Psoas muscle (tissue), 8 donors: Measurements from ENCODE around the gene PFDN4. TPM values are rescaled to one million over a fixed set of nuclear protein-coding genes. Genes with fewer than 3 reads are reported as not detected.
A peak's percentile ranks its signal among the peaks of the same experiment; 100 is the strongest.

Source experiments
- ATAC-seq, 4 donors: fragments of 200-7000 bp; cut with Tn5 transposase; one replicate each; pipeline ENCODE4 v1.9.1; 2020; ENCODE audit warnings: moderate library complexity in 3 of 4, mild to moderate bottlenecking in 2 of 4
- DNase-seq, 2 donors: peaks; one replicate each; pipeline ENCODE4 v3.0.0-alpha.2; 2020
- H3K27ac ChIP-seq: fragments of 200-600 bp; one replicate; pipeline ENCODE4 v1.8.0; 2022
- H3K27me3 ChIP-seq, 3 donors: fragments of 200-600 bp in 1 of 3; one replicate each; pipeline versions ENCODE4 v1.6.1 to v1.8.0; 2013 to 2022; ENCODE audit warnings: low read length in 2 of 3, mild to moderate bottlenecking in 2 of 3, moderate library complexity in 1 of 3; ENCODE audit not compliant: insufficient read depth in 3 of 3
- H3K36me3 ChIP-seq, 2 donors: fragments of 200-600 bp in 1 of 2; one replicate each; pipeline versions ENCODE4 v1.6.1 to v1.8.0; 2013 to 2022; ENCODE audit warnings: low read depth in 1 of 2, mild to moderate bottlenecking in 1 of 2, moderate library complexity in 1 of 2; ENCODE audit not compliant: insufficient read depth in 1 of 2
- H3K4me1 ChIP-seq: fragments of 200-600 bp; one replicate; pipeline ENCODE4 v1.8.0; 2022
- H3K4me3 ChIP-seq: fragments of 200-600 bp; one replicate; pipeline ENCODE4 v1.8.0; 2022; ENCODE audit warnings: mild to moderate bottlenecking
- H3K9me3 ChIP-seq: fragments of 200-600 bp; one replicate; pipeline ENCODE4 v1.8.0; 2022
- WGBS, 3 donors: extraction: QIAGEN DNeasy Blood & Tissue Kit; methylation state at CpG; one replicate each; pipeline versions ENCODE4 v1.1.6 to v1.1.7; 2013; 5-methylcytosine and 5-hydroxymethylcytosine counted together
- intact Hi-C, 2 donors: fragments of 100-400 bp; cut with DNase I; formaldehyde crosslinking; loops; one replicate each; pipeline versions ENCODE4 v1.11.0 to v1.14.2; 2022
- polyA plus RNA-seq, 3 donors: library from polyadenylated mRNA; stranded (reverse); fragments of 200-250 nt; gene quantifications; one replicate each; pipeline ENCODE4 v1.2.3, GENCODE V29; 2013
- total RNA-seq, 4 donors: library from RNA; stranded (reverse); fragmentation: NEBNext Ultra II Directional in 2 of 4; extraction: Animal tissue kit (Norgen Biotek cat#: 25700) in 2 of 4; gene quantifications; one replicate each; pipeline versions ENCODE4 v1.2.1 to v1.2.4, GENCODE V29; 2021 to 2023
- TF ChIP-seq, protein P1 (sequence below): fragments of 200-600 bp; IDR thresholded peaks from one replicate; pipeline ENCODE4 v1.8.0; 2022; ENCODE audit warnings: antibody characterized with exemption
- donor health status: healthy with polysubstance abuse.
- donor health status: DM: no; HTN: no; CAD: no; lungs with moderate emphysema.
- donor health status: Bipolar disorder and iron deficiency.
- donor health status: healthy.
- donor health status: DM: yes; HTN: yes; CAD: no.
- donor health status: DM: no; HTN: no; CAD: no.
- donor health status: DM: no; HTN: no; CAD: no.
- donor health status: DM: yes; HTN: yes; CAD: no.

Gene PFDN4
- total and polyA plus RNA-seq, 7 donors: 15.8 to 77.5 (median 26.3) TPM

- DNase-seq (no peak), ATAC-seq (no peak)
- Histone ChIP-seq H3K27me3 (no peaks in the 10 kb centered on the region), H3K36me3 (peaks cover 6 to 20% of the 10 kb centered on the region in 2 donors), H3K9me3 (no peaks in the 10 kb centered on the region), H3K4me1 (peaks cover 30% of the 10 kb centered on the region), H3K4me3 (no peak overlapping the region), H3K27ac (no peak overlapping the region)
- 69 to 85% (median 73%) methylated on average over 6 of the region's 6 CpGs for WGBS, 3 donors
- TF ChIP-seq, protein P1, sequence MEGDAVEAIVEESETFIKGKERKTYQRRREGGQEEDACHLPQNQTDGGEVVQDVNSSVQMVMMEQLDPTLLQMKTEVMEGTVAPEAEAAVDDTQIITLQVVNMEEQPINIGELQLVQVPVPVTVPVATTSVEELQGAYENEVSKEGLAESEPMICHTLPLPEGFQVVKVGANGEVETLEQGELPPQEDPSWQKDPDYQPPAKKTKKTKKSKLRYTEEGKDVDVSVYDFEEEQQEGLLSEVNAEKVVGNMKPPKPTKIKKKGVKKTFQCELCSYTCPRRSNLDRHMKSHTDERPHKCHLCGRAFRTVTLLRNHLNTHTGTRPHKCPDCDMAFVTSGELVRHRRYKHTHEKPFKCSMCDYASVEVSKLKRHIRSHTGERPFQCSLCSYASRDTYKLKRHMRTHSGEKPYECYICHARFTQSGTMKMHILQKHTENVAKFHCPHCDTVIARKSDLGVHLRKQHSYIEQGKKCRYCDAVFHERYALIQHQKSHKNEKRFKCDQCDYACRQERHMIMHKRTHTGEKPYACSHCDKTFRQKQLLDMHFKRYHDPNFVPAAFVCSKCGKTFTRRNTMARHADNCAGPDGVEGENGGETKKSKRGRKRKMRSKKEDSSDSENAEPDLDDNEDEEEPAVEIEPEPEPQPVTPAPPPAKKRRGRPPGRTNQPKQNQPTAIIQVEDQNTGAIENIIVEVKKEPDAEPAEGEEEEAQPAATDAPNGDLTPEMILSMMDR: peak; percentile 51
- intact Hi-C loops: loop anchor here (2.0 to 10.0 kb wide), 3 partner anchors 255 to 427 kb away; partner anchors contain the start of gene DOK5 (in 1 of the 2)
Measured at GRCh38 chr20:54219751-54220426, 12.0 kb downstream of the PFDN4 start.

GRCh38 chr20:54220722-54221121, 12.8 kb downstream of the PFDN4 start:
- ATAC-seq: peak in 1 of 4 donors; percentile 16
- Histone ChIP-seq H3K4me3 (no peak overlapping the region), H3K4me1 (peaks cover 21% of the 10 kb centered on the region), H3K36me3 (peaks cover 6 to 20% of the 10 kb centered on the region in 2 donors), H3K27me3 (no peaks in the 10 kb centered on the region), H3K27ac (no peak overlapping the region), H3K9me3 (no peaks in the 10 kb centered on the region)
- intact Hi-C loops: loop anchor here (2.0 to 10.0 kb wide), 3 partner anchors 254 to 427 kb away; partner anchors contain the start of gene DOK5 (in 1 of the 2)
- 95 to 96% (median 95%) methylated on average over 6 of the region's 6 CpGs for WGBS, 3 donors
- TF ChIP-seq, protein P1: no peak
- DNase-seq: no peak

- peaks cover 6 to 20% of the 10 kb centered on the region in 2 donors for H3K36me3 ChIP-seq
- H3K4me3 ChIP-seq: no peak overlapping the region
- WGBS, 3 donors: 73 to 82% (median 78%) methylated on average over 4 of the region's 4 CpGs
- H3K4me1 ChIP-seq: peaks cover 17% of the 10 kb centered on the region
- no peaks in the 10 kb centered on the region for H3K9me3 ChIP-seq
- H3K27me3 ChIP-seq: no peaks in the 10 kb centered on the region
- intact Hi-C loops: loop anchor here (2.0 to 10.0 kb wide), 3 partner anchors 253 to 426 kb away; partner anchors contain the start of gene DOK5 (in 1 of the 2)
- DNase-seq: no peak
- peak; percentile 70 to 78 (median 74) for ATAC-seq
- TF ChIP-seq, protein P1: no peak
- H3K27ac ChIP-seq: no peak overlapping the region
Measured at GRCh38 chr20:54221353-54221752, 13.5 kb downstream of the PFDN4 start.

GRCh38 chr20:54221996-54222890, 14.4 kb downstream of the PFDN4 start:
- intact Hi-C loops: loop anchor here (2.0 to 10.0 kb wide), 3 partner anchors 253 to 425 kb away; partner anchors contain the start of gene DOK5 (in 1 of the 2)
- no peak for DNase-seq
- 40 to 49% (median 40%) methylated on average over 17 of the region's 17 CpGs for WGBS, 3 donors
- H3K27ac ChIP-seq: no peak overlapping the region
- TF ChIP-seq, protein P1: no peak
- peaks cover 17% of the 10 kb centered on the region for H3K4me1 ChIP-seq
- peaks cover 2 to 20% of the 10 kb centered on the region in 2 donors for H3K36me3 ChIP-seq
- no peak overlapping the region for H3K4me3 ChIP-seq
- H3K27me3 ChIP-seq: no peaks in the 10 kb centered on the region
- no peaks in the 10 kb centered on the region for H3K9me3 ChIP-seq
- ATAC-seq: peak; percentile 59 to 77 (median 70)
